Measurements from ENCODE around the gene SLC6A17.

The SLC6A17 gene

DNA sequence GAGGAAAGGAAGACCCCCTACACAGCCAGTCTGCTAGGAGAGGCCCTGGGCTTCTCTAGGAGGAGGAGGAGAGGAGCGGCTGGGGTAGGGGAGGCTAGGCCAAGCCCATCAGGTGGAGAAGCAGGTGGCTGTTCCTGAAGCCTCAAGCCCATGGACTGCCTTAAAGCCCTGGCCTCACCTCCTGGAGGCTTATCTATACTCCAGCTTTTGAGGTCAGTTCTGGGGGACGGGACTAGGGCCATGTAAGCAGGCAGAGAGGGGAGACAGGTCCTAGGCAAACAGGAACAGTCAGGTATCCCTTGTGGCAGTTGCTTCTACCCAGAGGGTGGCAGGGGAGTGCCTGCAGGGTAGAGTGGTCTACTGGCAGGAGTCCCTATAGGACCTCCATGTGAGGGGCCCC is 100.5 kb downstream of the SLC6A17 start:
- no peak for ATAC-seq
- TF ChIP-seq ZNF70 (CRISPR knock-in tag; IDR thresholded peaks at IDR 0.05) (no peak), CSDC2 (CRISPR knock-in tag; IDR thresholded peaks at IDR 0.05) (no peak), ZNF565 (CRISPR knock-in tag; conservative IDR thresholded peaks at IDR 0.05; ENCODE audit: low read depth) (no peak), TOX (CRISPR knock-in tag; IDR thresholded peaks at IDR 0.05; ENCODE audit: borderline replicate concordance) (no peak), OSR1 (CRISPR knock-in tag; IDR thresholded peaks at IDR 0.05) (no peak), ARNTL (CRISPR knock-in tag; IDR thresholded peaks at IDR 0.05; ENCODE audit: borderline replicate concordance, low read depth) (no peak)
- TF ChIP-seq, protein P1, sequence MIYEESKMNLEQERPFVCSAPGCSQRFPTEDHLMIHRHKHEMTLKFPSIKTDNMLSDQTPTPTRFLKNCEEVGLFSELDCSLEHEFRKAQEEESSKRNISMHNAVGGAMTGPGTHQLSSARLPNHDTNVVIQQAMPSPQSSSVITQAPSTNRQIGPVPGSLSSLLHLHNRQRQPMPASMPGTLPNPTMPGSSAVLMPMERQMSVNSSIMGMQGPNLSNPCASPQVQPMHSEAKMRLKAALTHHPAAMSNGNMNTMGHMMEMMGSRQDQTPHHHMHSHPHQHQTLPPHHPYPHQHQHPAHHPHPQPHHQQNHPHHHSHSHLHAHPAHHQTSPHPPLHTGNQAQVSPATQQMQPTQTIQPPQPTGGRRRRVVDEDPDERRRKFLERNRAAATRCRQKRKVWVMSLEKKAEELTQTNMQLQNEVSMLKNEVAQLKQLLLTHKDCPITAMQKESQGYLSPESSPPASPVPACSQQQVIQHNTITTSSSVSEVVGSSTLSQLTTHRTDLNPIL (CRISPR knock-in tag; IDR thresholded peaks at IDR 0.05; ENCODE audit: low read depth): no peak
- TF ChIP-seq, protein P2, sequence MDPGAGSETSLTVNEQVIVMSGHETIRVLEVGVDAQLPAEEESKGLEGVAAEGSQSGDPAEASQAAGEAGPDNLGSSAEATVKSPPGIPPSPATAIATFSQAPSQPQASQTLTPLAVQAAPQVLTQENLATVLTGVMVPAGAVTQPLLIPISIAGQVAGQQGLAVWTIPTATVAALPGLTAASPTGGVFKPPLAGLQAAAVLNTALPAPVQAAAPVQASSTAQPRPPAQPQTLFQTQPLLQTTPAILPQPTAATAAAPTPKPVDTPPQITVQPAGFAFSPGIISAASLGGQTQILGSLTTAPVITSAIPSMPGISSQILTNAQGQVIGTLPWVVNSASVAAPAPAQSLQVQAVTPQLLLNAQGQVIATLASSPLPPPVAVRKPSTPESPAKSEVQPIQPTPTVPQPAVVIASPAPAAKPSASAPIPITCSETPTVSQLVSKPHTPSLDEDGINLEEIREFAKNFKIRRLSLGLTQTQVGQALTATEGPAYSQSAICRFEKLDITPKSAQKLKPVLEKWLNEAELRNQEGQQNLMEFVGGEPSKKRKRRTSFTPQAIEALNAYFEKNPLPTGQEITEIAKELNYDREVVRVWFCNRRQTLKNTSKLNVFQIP (CRISPR knock-in tag; IDR thresholded peaks at IDR 0.05; ENCODE audit: borderline replicate concordance, low read depth): no peak
